Mucosa of stomach (tissue), 1 donor: ENCODE measurements around the gene ARHGAP12.
A peak's percentile ranks its signal among the peaks of the same experiment; 100 is the strongest.

Experiments
- H3K27me3 ChIP-seq: one replicate; pipeline ENCODE4 v1.7.0; 2013; ENCODE audit warnings: mild to moderate bottlenecking, low read length; ENCODE audit not compliant: control insufficient read depth, insufficient read depth
- H3K36me3 ChIP-seq: one replicate; pipeline ENCODE4 v1.7.0; 2013; ENCODE audit warnings: low read length; ENCODE audit not compliant: control insufficient read depth, insufficient read depth
- H3K4me1 ChIP-seq: one replicate; pipeline ENCODE4 v1.7.0; 2013; ENCODE audit warnings: mild to moderate bottlenecking, low read length; ENCODE audit not compliant: control insufficient read depth, insufficient read depth
- H3K4me3 ChIP-seq: one replicate; pipeline ENCODE4 v1.7.0; 2013; ENCODE audit warnings: low read length
- H3K9ac ChIP-seq: one replicate; pipeline ENCODE4 v1.7.0; 2013; ENCODE audit warnings: mild to moderate bottlenecking, low read length, moderate library complexity
- H3K9me3 ChIP-seq: one replicate; pipeline ENCODE4 v1.7.0; 2013; ENCODE audit warnings: mild to moderate bottlenecking, low read length, moderate library complexity; ENCODE audit not compliant: control insufficient read depth
- donor health status: Pancreatic carcinoma.

Gene ARHGAP12

GRCh38 chr10:31822616-31823318 lies 105.9 kb downstream of the ARHGAP12 start:
- Histone ChIP-seq H3K9me3 (no peaks in the 10 kb centered on the region), H3K4me1 (peaks cover 5% of the 10 kb centered on the region), H3K4me3 (no peak overlapping the region), H3K36me3 (no peaks in the 10 kb centered on the region), H3K9ac (no peak overlapping the region), H3K27me3 (no peaks in the 10 kb centered on the region)

DNA sequence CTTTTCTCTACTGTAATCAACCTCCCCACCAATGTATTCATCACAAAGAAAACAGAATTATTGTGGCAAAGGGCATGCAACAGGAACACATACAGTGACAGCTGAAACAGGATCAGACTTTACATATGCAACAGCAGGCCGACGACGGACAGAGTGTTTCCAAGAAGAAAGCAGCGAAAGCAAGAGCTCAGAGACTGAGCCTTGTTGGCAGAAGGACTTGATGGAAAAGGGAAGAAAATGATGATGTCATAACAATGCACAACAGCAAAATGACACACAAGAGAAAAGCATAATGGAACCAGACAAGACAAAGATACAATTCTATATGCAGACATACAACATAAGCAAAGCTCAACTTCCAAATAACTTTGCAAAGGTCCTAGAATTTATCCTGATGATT lies 106.5 kb downstream of the ARHGAP12 start:
- no peak overlapping the region for H3K9ac ChIP-seq
- H3K9me3 ChIP-seq, result no peaks in the 10 kb centered on the region
- H3K4me3 ChIP-seq, result no peak overlapping the region
- peaks cover 5% of the 10 kb centered on the region for H3K4me1 ChIP-seq
- no peaks in the 10 kb centered on the region for H3K36me3 ChIP-seq
- no peaks in the 10 kb centered on the region for H3K27me3 ChIP-seq

DNA sequence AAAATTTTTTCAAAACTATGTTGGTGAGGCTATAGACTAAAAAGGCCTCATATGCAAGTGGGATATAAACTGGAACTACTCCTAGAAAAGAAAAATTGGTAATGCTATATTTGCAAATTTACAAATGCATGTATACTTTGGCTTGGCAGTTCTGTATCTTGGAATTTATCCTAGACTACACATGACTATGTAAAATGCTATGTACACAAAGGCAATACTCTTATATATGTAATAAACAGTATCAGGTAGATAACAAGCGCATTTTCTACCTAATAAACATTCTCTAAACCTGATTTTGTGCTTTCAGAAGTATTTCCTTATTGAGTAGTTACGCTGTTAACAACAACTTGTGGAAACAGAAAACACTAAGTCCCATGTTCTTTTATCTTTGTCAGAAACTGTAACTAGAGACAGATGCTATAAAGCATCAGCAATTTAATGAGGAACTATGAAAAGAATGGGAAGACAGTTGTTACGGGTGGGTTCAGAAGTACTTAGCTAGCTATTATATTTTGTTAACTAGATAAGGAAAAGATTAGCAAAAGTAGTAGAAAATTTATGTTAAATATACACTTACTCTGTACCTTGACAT lies 107.8 kb downstream of the ARHGAP12 start:
- no peaks in the 10 kb centered on the region for H3K27me3 ChIP-seq
- peaks cover 5% of the 10 kb centered on the region for H3K4me1 ChIP-seq
- no peaks in the 10 kb centered on the region for H3K36me3 ChIP-seq
- H3K9ac ChIP-seq, result no peak overlapping the region
- no peak overlapping the region for H3K4me3 ChIP-seq
- no peaks in the 10 kb centered on the region for H3K9me3 ChIP-seq

GRCh38 chr10:31820096-31820495 lies 108.5 kb downstream of the ARHGAP12 start:
- Histone ChIP-seq H3K36me3 (no peaks in the 10 kb centered on the region), H3K4me3 (no peak overlapping the region), H3K27me3 (no peaks in the 10 kb centered on the region), H3K9ac (no peak overlapping the region), H3K9me3 (no peaks in the 10 kb centered on the region), H3K4me1 (peaks cover 5% of the 10 kb centered on the region)

DNA sequence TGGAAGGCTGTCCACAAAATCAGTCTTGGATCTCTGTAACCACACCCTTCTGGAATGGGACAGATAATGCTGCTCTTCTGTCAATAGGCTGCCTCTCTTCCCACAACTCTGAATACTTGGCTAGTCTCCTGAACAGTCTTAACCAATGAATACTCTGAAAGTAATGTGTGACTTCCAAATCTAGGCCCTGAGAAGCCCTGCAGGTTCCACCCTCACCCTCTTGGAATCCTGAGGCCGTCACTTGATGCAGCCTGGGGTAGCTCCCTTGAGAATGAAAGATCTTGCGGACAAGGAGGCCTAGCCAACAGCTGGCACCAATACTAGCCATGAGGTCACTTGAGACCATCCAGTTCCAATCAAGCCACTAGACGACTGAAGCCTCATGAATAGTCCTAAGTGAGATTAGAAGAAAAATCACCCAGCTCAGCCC lies 109.2 kb downstream of the ARHGAP12 start:
- Histone ChIP-seq H3K4me1 (peaks cover 5% of the 10 kb centered on the region), H3K4me3 (no peak overlapping the region), H3K27me3 (no peaks in the 10 kb centered on the region), H3K9ac (no peak overlapping the region), H3K9me3 (no peaks in the 10 kb centered on the region), H3K36me3 (no peaks in the 10 kb centered on the region)

GRCh38 chr10:31816318-31816717 lies 112.3 kb downstream of the ARHGAP12 start:
- H3K4me3 ChIP-seq, result no peak overlapping the region
- H3K4me1 ChIP-seq, result peaks cover 5% of the 10 kb centered on the region
- H3K9me3 ChIP-seq, result no peaks in the 10 kb centered on the region
- no peaks in the 10 kb centered on the region for H3K27me3 ChIP-seq
- no peak overlapping the region for H3K9ac ChIP-seq
- no peaks in the 10 kb centered on the region for H3K36me3 ChIP-seq

DNA sequence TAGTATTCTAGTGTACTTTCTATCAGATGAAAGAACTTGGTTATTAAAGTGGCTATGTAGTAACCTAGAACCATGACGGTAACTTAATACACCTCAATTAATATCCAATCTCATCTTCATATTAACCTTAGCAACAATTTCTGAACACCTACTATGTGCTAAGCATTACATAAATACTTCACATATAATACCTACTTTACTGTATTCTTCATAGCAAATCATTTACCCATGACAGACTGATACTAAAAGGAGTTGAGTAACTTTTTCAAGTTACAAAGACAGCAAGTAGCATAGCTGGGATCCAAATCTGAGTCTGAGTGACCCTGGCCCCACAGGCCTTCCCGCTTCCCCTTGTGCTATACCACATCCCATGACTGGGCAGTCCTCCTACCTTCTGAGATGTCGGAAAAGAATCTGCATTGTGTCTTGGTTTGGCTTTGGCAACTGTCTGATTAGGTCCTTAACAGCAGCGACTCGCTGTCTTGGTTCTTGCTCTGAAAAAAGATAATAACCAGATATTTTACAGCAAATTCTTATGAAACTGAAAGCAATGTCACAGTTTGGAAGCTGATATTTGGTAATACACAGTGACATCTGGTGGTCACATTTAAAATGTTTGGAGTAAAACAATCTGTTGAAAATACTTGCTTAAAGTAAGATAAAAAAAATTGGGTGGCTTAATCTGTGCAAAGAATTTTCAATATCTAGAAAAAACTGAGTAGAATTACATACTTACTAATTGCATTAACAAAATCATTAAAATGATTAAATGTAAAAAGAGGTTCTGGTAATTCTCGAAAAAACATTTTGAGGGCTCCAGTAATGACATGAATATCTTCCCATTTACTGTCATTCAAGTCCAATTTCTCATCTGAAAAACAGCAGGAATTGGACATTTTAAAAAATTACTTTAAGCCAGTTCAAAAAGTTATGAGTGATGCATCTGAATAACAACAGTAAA lies 120.1 kb downstream of the ARHGAP12 start:
- H3K4me3 ChIP-seq, result no peak overlapping the region
- H3K9me3 ChIP-seq, result no peaks in the 10 kb centered on the region
- peak overlapping the region; percentile 16 for H3K9ac ChIP-seq

DNA sequence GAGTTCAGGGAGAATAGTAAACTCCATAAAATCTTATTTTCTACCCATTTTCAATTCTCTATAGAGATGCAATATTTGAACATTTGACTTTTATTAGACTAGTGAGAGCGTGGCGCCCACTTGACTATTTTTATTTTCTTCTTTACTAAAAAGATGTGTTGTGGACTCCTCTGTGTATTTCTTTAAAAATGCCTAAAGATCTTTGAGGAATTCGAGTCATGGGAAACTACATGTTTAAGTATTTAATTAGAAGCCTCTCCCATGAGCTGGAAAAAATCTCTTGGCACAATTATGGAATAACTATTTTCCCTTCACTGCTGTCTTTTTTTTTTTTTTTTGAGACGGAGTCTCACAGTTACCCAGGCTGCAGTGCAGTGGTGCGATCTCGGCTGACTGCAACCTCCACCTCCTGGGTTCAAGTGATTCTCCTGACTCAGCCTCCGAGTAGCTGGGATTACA lies 124.2 kb downstream of the ARHGAP12 start:
- no peak overlapping the region for H3K9ac ChIP-seq
- no peaks in the 10 kb centered on the region for H3K9me3 ChIP-seq
- no peaks in the 10 kb centered on the region for H3K27me3 ChIP-seq
- H3K4me3 ChIP-seq, result no peak overlapping the region
- no peaks in the 10 kb centered on the region for H3K36me3 ChIP-seq
- no peaks in the 10 kb centered on the region for H3K4me1 ChIP-seq

More for the DNA sequence above, 120.1 kb downstream of the ARHGAP12 start:
- no peaks in the 10 kb centered on the region for H3K27me3 ChIP-seq
- H3K36me3 ChIP-seq, result no peaks in the 10 kb centered on the region
- no peaks in the 10 kb centered on the region for H3K4me1 ChIP-seq

DNA sequence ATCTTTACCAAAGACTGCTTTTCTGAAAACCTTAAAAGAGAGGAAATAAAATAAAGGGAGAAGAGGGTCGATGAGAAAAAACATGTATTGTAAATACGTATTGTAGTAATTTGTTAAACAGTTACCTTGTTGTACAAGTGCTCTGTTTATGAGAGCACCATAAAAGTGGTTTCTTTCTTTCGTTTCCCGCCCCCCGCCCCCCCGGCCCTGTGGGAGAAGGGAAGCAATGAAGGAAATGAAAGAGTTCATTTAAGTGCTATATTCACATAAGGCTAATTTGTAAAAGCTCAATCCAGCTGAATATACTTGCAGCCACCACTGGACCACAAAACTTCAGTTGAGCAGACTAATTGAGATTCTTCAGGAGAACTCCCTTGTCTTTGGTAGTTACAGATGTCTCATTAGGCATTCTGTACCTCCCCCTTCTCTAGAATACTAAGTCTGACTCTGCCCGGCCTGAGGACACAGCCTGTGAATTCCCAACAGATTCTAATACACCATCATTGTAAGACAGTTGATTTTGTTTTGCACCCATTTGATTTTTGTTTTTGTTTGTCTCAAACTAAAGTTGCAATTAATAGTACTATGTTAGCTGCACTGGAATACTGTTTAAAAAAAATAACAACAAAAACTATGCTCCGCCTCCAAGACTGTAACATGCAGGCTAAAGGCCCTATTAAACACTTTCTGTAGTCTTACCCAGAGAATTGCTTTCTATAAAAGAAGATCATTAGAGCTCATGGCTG lies 124.9 kb downstream of the ARHGAP12 start:
- Histone ChIP-seq H3K4me3 (no peak overlapping the region), H3K36me3 (no peaks in the 10 kb centered on the region), H3K9ac (no peak overlapping the region), H3K27me3 (no peaks in the 10 kb centered on the region), H3K4me1 (no peaks in the 10 kb centered on the region), H3K9me3 (no peaks in the 10 kb centered on the region)

DNA sequence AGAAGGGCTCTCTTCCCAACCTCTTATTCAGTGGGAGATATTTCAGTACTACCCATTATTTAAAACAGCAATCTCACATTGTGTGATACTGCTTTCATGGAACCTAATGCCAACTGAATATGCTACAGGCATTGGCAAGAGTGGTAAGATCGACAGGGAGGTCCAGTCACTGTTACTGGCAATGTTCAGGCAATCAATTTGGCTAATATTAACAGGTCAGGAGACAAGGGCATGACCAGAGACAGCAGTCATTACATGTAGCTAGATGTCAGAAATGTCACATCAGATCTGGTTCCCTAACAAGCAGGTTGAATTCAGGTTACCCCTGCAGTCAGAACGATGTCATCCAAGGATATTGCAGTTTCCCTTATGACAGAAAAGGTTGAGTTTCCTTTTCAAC lies 129.4 kb downstream of the ARHGAP12 start:
- Histone ChIP-seq H3K9me3 (no peaks in the 10 kb centered on the region), H3K4me1 (no peaks in the 10 kb centered on the region), H3K4me3 (no peak overlapping the region), H3K27me3 (no peaks in the 10 kb centered on the region), H3K9ac (no peak overlapping the region), H3K36me3 (no peaks in the 10 kb centered on the region)

GRCh38 chr10:31792745-31793144 lies 135.9 kb downstream of the ARHGAP12 start:
- Histone ChIP-seq H3K9me3 (no peaks in the 10 kb centered on the region), H3K4me1 (no peaks in the 10 kb centered on the region), H3K36me3 (no peaks in the 10 kb centered on the region), H3K4me3 (no peak overlapping the region), H3K9ac (no peak overlapping the region), H3K27me3 (no peaks in the 10 kb centered on the region)
